ENCODE results near the gene TCERG1L.

Gene TCERG1L

DNA sequence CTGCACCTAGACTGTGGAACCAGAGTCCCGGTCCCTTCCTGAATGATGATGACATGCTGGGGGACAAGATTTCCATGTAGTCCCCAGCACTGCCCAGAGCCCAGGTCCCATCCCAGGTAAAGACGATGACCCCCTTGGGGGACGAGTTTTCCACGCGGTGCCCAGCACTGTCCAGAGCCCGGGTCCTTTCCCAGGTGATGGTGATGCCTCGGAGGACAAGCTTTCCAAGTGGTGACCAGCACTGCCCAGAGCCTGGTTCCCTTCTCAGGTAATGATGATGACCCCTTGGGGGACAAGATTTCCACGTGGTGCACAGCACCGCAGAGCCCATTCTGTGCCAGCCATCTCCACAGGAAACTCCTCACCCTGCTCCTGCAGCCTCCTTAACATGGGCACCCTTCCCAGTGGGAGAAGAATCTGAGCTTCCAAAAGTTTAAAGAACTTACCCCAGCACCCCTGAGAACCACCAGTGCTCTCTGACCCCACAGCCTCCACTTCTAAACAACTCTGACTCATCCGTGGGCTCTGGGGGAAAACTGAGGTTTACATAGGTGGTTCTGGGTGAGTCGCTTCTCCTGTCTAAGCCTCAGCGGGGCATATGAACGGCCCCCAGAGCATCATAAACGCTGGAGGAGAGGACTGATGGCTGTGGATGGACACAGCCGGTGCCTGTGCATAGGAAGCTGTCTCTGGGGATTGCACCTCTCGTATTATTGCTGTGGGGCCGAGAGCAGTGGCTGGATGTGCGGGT, 233.2 kb downstream of the TCERG1L start:
- DNase-seq, result no peak

DNA sequence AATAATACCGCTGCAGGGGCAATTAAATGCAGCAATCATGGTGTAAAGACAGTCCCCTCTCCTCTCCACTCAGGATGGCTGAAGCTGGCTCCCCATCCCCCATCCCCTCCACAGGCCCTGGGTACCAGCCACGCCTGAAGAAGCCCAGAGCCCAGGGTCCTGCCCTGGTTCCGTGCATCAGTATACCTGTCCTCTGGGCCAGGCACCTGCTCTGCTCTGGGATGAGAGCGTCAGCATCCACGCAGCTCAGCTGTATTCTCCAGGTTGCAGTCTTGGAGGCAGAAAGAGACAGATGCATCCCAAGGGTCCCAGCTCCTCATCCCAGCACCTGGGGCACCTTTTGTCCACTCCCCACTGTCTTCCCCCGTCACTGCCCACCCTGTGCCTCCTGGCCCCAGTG, 233.8 kb downstream of the TCERG1L start:
- no peak for DNase-seq

- no peak for DNase-seq
These were observed 234.5 kb downstream of the TCERG1L start for GRCh38 chr10:131077031-131077430.

DNA sequence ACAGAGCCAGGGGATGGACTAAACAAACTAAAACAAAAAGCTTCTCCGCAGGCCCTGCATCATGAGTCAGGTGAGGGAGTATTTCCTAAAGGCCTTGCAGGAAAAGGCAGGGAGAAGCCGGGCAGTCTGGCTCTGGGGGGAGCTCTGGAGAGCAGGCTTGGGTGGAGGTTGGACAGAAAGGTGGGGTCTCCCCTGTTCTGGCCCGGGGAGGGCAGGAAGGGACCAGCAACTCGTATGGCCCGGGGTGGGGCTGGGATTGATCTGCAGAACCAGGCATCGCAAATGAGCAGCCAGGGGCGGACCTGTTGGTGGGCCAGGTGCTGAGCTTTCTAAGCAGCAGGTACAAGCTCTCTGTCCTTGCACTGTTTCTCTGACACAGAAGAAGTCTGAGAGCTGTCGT, 235.2 kb downstream of the TCERG1L start:
- DNase-seq, result no peak

GRCh38 chr10:131075218-131075770, 236.2 kb downstream of the TCERG1L start:
- no peak for DNase-seq

DNA sequence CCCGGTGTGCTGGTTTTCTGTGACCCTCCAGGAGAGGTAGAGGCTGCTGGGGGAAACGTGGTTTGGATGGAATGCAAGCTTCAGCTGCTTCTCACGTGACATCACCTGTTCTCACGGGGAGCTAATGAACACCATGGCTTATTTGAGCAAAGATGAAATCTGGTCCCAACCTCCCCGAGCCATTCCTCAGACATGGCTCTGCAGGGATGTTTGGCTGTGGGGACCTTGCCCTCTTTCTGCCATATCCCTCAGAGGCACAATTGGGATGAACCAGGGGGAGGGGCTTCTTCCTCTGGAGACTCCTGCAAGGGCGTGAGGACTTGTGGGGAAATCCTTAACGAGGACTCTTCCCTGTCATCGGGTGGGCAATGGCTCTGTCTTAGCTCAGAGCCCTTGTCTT, 236.8 kb downstream of the TCERG1L start:
- no peak for DNase-seq

DNA sequence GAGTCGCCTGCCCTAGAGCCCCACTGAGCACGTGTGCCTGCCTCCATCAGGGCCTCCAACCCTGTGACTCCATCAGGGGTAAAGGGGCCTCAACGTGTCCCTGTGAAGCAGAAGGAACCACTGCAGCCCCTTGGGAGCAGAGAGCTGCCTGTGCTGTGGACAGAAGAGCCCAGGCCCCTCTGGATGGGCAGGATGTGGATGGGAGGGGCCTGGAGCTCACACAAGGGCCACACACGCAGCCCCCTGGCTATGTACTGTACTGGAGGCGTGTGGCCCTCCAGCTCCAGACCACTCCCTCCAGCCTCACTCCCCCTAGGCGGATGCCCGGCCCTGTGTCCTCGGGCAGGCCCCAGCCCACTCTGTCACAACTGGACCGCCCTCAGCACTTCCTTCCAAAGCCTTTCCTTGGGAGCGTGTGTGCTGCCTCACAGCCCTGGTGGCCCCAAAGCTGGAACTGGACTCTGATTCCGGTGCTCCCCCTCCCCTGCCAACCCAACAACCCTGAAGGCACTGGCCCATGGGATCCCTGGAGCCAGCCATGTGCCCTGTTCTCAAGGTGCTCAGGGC, 238.0 kb downstream of the TCERG1L start:
- no peak for DNase-seq

DNA sequence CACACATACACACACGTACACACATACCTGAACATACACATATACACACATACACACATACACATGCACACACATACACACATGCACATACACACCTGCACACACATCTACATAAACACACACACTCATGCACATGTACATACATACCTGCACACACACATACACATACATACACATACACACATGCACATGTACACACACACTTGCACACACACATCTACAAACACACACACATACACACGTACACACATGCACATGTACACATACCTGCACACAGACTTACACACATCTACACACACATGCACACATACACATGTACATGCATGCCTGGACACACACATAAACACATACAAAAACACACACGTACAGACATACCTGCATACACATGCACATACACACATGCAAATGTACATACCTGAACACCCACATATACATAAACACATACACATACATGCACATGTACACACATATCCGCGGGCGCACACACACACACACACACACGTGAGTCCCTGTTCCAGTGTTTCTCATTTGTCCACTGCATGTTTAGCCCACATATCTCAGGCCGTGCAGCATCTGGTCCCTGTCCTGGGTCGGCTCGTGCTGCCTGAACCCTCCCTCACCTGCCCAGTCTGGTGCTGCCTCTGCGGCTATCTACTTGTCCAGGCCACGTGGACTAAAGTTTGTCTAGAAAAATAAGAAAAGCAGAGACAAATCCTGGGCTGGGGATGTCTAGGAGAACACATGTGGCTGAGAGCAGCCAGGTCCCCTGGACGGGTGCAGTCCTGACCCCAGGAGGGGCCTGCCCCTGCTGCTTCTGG, 238.7 kb downstream of the TCERG1L start:
- no peak for DNase-seq

DNA sequence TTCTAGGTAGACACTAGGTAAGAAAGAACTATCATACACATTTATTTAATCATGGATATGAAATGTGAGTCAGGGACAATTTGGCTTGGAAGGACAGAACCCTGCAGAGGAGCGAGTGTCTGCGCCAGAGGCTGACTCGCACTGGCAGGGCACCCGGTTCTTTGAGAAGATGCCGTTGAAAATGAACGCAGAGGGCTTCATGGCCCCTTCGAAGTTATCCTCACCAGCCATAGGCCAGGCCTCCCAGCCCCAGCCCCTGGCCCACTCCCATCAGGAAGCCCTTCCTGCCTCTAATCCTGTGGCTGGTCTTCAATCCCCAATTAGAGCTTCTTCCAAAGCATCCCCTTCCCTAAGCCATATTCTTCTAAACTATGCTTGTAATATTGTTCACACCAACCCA, 239.8 kb downstream of the TCERG1L start:
- DNase-seq, result no peak

DNA sequence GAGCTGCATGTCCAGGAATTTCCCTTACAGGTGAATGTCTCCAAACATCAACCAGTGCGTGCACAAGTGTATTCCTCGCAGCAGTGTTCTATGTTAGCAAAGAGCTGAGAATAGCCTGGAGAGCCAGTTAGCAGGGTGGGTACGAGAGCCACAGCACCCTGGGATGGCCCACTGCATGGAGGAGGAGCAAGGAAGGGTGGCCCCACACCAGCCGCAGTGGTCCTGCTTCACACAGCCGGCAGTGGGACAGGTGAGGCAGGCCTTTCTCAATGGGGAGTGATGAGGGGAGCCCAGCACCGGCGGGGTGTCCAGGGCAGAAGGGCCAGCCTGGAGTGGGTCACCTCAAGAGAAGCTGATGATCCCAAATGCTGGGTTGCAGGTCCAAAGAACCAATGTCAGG, 240.7 kb downstream of the TCERG1L start:
- DNase-seq, result no peak

GRCh38 chr10:131068760-131069159, 242.8 kb downstream of the TCERG1L start:
- DNase-seq, result no peak

DNA sequence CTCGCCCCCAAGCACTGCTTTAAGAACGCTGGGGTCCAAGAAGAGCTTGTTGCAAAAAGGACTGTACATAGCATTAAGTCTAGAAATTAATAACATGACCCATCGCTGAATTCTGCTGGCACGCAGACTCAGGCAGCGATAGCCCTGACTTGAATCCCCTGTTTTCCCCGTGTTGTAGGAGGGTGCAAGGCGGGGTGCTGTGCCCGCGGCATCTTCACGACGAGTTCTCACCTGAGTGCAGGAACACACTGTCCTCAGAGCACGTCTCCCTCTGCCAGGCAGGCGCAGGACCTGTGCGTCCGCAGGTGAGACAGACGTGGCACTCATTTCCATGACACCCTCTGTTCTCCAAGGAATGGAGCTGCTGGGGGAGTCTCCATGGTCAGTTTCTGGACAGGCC, 243.2 kb downstream of the TCERG1L start:
- no peak for DNase-seq

DNA sequence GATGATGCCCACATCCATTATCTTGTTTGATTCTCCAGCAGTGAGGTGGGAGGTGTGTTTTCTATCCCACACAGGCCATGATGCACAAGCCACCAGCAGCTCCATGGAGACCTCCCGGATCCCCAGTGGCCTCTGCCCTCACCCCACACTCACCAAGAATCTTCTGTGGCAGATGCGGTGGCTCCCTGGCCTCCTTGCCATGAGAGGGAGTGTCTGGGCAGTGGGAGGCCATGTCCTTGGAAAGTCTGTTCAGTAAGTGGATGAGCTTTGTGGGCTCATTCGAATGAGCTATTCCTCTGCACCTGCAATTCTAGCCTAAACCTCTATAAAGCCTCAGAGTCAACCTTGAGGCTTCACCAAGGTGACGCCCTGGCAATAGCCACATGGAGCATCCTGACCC, 243.8 kb downstream of the TCERG1L start:
- no peak for DNase-seq

DNA sequence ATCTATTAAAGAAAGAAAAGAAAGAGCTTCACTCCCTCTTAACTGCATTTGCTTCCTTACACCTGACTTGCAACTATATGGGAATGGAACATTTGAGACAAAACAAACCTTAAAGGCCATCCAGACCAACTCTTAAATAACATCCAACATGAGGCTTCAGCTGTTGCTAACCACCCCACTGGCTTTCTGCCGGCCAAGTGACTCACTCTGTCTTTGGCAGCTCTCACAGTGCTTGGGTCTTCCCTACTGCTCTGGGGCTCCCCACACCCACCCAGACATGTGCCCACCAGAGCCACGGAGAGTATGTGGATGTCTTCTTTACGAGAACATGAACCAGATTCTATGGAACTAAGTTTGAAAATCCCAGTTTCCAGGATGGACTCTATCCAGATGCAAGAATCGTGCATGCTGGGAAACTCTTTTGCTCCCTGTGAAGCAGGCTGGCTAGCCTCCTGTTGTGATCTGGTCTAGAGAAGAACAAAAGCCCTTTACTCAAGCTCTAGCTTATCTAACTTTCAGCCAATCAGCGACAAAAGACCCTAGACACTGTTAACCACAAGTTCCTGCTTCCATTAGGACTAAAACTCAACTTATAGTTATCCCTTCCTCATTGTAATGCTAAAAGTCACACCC, 245.7 kb downstream of the TCERG1L start:
- DNase-seq, result no peak

DNA sequence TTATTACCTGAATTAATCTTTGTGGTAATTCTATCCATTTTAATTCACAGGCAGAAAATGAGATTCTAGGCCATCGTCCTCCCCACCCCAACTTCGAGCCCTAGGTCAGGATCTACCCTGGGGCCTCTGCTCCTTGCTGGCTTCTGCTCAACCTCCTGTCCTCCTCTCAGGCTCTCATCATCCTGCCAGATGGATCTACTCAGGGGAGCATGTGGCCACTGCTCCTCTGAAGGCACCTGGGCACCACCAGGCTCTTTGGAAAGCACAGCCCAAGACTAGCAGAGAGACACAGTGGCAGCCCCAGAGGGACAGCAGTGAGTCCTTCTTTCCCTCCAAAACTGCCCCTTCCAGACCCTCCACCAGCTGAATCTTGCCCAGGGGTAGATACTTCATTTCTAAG, 248.2 kb downstream of the TCERG1L start:
- no peak for DNase-seq

GRCh38 chr10:131062621-131063260, 248.8 kb downstream of the TCERG1L start:
- DNase-seq, result no peak

DNA sequence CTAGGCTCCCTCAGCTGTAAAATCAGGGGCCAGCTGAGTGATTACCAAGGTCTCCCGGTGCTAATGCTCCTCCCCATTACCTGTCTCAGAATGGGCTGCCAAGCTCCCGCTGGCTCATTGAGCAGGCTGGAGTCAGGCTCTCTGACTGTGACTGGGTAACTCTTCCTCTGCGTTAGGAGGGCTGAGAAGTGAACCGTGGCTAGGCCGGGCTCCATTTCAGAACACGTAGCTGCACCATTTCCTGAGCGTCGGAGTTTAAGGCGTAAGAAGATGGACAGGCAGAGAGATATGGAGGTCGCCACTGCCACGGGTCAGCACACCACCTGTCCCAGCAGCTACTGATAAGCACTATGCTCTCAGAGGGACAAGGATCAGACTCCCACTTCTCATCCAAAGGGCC, 250.3 kb downstream of the TCERG1L start:
- DNase-seq, result no peak

DNA sequence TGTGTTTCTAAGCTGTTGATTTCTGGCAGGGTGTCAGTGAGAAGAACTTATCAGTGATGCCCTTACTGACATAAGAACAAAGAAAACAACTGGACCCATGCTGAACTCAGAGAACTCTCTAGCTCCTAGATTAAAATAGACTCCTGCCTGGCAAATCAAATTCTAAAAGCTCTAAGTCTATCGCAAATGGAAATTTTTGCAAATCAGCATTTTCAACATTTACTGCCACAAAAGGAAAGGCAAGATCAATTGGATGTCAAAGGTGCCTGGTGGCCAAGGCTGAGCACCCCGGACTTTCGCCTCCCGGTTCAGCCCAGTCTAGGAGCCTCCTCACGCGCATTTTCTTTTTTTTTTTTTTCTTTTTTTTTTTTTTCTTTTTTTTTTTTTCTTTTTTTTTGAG, 251.6 kb downstream of the TCERG1L start:
- no peak for DNase-seq

- no peak for DNase-seq
These were observed 252.7 kb downstream of the TCERG1L start for GRCh38 chr10:131058799-131059198.

GRCh38 chr10:131056781-131057180, 254.7 kb downstream of the TCERG1L start:
- DNase-seq, result no peak

GRCh38 chr10:131056091-131056579, 255.4 kb downstream of the TCERG1L start:
- no peak for DNase-seq

DNA sequence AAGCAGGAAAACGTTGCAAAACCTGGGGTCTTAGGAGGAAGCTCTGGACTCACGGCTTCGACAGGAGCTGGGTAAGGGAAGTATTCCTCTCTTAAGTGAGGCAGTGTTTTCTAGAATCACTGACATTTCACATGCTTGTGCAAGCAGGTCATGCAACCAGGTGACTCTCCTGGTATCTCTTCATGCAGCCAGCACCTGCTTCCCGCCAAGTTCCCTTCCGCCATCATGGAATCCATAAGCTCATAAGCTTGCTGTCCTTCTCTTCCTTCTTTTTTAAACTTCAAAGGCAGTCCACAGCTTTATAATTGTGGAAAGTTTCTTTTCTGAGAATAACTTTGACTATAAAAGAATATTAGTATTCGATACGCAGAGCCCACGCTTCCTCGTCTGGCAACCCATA, 256.1 kb downstream of the TCERG1L start:
- no peak for DNase-seq

GRCh38 chr10:131053192-131053591, 258.3 kb downstream of the TCERG1L start:
- DNase-seq, result no peak
